GM23338 (cell line): ENCODE measurements around the gene JAK2. TPM values are rescaled to one million over a fixed set of nuclear protein-coding genes. Genes with fewer than 3 reads are reported as not detected.

Experiments used
- ATAC-seq: fragments of 200-7000 bp; cut with Tn5 transposase; 3 replicates; pipeline ENCODE4 v1.9.1; 2020
- DNase-seq: peaks from one replicate; pipeline ENCODE4 v3.0.0-alpha.2; 2015; ENCODE audit warnings: low spot score
- H2AFZ ChIP-seq: fragments of 200-600 bp; sonication (generic); 2 replicates; pipeline ENCODE4 v1.8.0; 2016; ENCODE audit warnings: antibody characterized with exemption, mild to moderate bottlenecking, moderate library complexity
- H3F3A ChIP-seq: fragments of 200-600 bp; sonication (generic); replicated peaks from 2 replicates; pipeline ENCODE4 v1.8.0; 2017; ENCODE audit warnings: antibody characterized with exemption, mixed run types, low read depth
- H3K27ac ChIP-seq: fragments of 200-600 bp; sonication (generic); 2 replicates; pipeline ENCODE4 v1.6.1; 2016; ENCODE audit warnings: low read depth
- H3K27me3 ChIP-seq: fragments of 200-600 bp; sonication (generic); 2 replicates; pipeline ENCODE4 v1.8.0; 2016; ENCODE audit warnings: mild to moderate bottlenecking, mixed run types, moderate library complexity; ENCODE audit not compliant: insufficient read depth
- H3K36me3 ChIP-seq: fragments of 200-600 bp; sonication (generic); 2 replicates; pipeline ENCODE4 v1.8.0; 2016; ENCODE audit warnings: mild to moderate bottlenecking; ENCODE audit not compliant: insufficient read depth
- H3K4me1 ChIP-seq: fragments of 200-600 bp; sonication (generic); 2 replicates; pipeline ENCODE4 v1.8.0; 2016; ENCODE audit warnings: mild to moderate bottlenecking, moderate library complexity; ENCODE audit not compliant: insufficient read depth
- H3K4me2 ChIP-seq: fragments of 200-600 bp; sonication (generic); 2 replicates; pipeline ENCODE4 v1.7.1; 2017; ENCODE audit warnings: mixed run types
- H3K4me3 ChIP-seq: fragments of 200-600 bp; sonication (generic); 2 replicates; pipeline ENCODE4 v1.6.1; 2016; ENCODE audit warnings: mixed run types
- H3K79me2 ChIP-seq: fragments of 200-600 bp; sonication (generic); replicated peaks from 2 replicates; pipeline ENCODE4 v1.8.0; 2017; ENCODE audit warnings: mild to moderate bottlenecking; ENCODE audit not compliant: insufficient read depth
- H3K9me2 ChIP-seq: fragments of 200-600 bp; sonication (generic); 2 replicates; pipeline ENCODE4 v1.8.0; 2017; ENCODE audit not compliant: insufficient read depth
- H4K20me1 ChIP-seq: fragments of 200-600 bp; sonication (generic); replicated peaks from 2 replicates; pipeline ENCODE4 v1.8.0; 2017; ENCODE audit warnings: mild to moderate bottlenecking; ENCODE audit not compliant: insufficient read depth
- H3K27ac Mint-ChIP-seq: 2 replicates; pipeline ENCODE4 v1.8.0; 2020; ENCODE audit warnings: inconsistent platforms, mild to moderate bottlenecking, moderate library complexity, mixed read lengths
- H3K27me3 Mint-ChIP-seq: 3 replicates; pipeline ENCODE4 v1.8.0; 2022; ENCODE audit warnings: low read depth, mild to moderate bottlenecking, moderate library complexity, mixed read lengths, inconsistent platforms; ENCODE audit not compliant: insufficient read depth, poor library complexity
- H3K36me3 Mint-ChIP-seq: 3 replicates; pipeline ENCODE4 v1.8.0; 2021; ENCODE audit warnings: low read depth, mild to moderate bottlenecking, inconsistent platforms, moderate library complexity, mixed read lengths
- H3K4me1 Mint-ChIP-seq: 3 replicates; pipeline ENCODE4 v1.8.0; 2020; ENCODE audit warnings: mild to moderate bottlenecking, inconsistent platforms, mixed read lengths
- H3K4me3 Mint-ChIP-seq: 3 replicates; pipeline ENCODE4 v1.8.0; 2021; ENCODE audit warnings: moderate library complexity, mild to moderate bottlenecking, inconsistent platforms, mixed read lengths
- H3K9me3 Mint-ChIP-seq: 3 replicates; pipeline ENCODE4 v1.8.0; 2020; ENCODE audit warnings: moderate library complexity, mild to moderate bottlenecking, inconsistent platforms, mixed read lengths
- ETS1 ChIP-seq: IDR thresholded peaks from 2 replicates; pipeline ENCODE4 v1.6.1; 2016; ENCODE audit warnings: antibody characterized with exemption
- EZH2 ChIP-seq: fragments of 200-600 bp; sonication (generic); IDR thresholded peaks from one replicate; pipeline ENCODE4 v1.8.0; 2017; ENCODE audit warnings: antibody characterized with exemption, mild to moderate bottlenecking, low read depth; ENCODE audit not compliant: unreplicated experiment
- EZH2phosphoT487 ChIP-seq: fragments of 200-600 bp; sonication (generic); IDR thresholded peaks from one replicate; pipeline ENCODE4 v1.8.1; 2018; ENCODE audit warnings: antibody characterized with exemption; ENCODE audit not compliant: unreplicated experiment
- JUNB ChIP-seq: IDR thresholded peaks from one replicate; pipeline ENCODE4 v1.6.1; 2016; ENCODE audit warnings: antibody characterized with exemption; ENCODE audit not compliant: unreplicated experiment
- NANOG ChIP-seq: IDR thresholded peaks from 2 replicates; pipeline ENCODE4 v1.6.1; 2016; ENCODE audit warnings: antibody characterized with exemption, borderline replicate concordance
- POLR2AphosphoS5 ChIP-seq: IDR thresholded peaks from 2 replicates; pipeline ENCODE4 v1.6.1; 2016; ENCODE audit warnings: antibody characterized with exemption, low read depth
- STAT1 ChIP-seq: IDR thresholded peaks from one replicate; pipeline ENCODE4 v1.6.1; 2016; ENCODE audit warnings: antibody characterized with exemption; ENCODE audit not compliant: unreplicated experiment
- ZNF462 ChIP-seq: fragments of 250-450 bp; sonication (Bioruptor Pico); IDR thresholded peaks from 2 replicates; pipeline ENCODE4 v1.5.0; 2020; ENCODE audit warnings: mild to moderate bottlenecking, moderate library complexity
- polyA plus RNA-seq: library from polyadenylated mRNA; unstranded; fragments of >200 nt; fragmentation: Nextera tagmentation; extraction: Ambion mirVana; gene quantifications from 2 replicates; pipeline ENCODE4 v1.2.1, GENCODE V29; 2016
- total RNA-seq: library from RNA; depleted of rRNA; stranded (reverse); fragments of >200 nt; shearing (Covaris generic); gene quantifications from 2 replicates; pipeline ENCODE4 v1.2.3, GENCODE V29; 2014

JAK2 gene
- total and polyA plus RNA-seq, 2 experiments from 2014 or later = 1.1 to 3.0 TPM

- no peaks in the 10 kb centered on the region for H3K9me2 ChIP-seq
- H3K27ac Mint-ChIP-seq = no peak overlapping the region
- H3K27me3 ChIP-seq = no peaks in the 10 kb centered on the region
- no peak overlapping the region for H3K4me3 ChIP-seq
- no peaks in the 10 kb centered on the region for H3K9me3 Mint-ChIP-seq
- no peaks in the 10 kb centered on the region for H3K36me3 Mint-ChIP-seq
- H2AFZ ChIP-seq = no peak overlapping the region
- H3K4me3 Mint-ChIP-seq = no peak overlapping the region
- H3K27me3 Mint-ChIP-seq = no peaks in the 10 kb centered on the region
- H3K36me3 ChIP-seq = no peaks in the 10 kb centered on the region
- DNase-seq (no peak), ATAC-seq (no peak)
- H3K4me2 ChIP-seq = no peak overlapping the region
- 0 out of 2 replicates have a peak, but pooled peaks cover 6% of the 10 kb centered on the region for H3K4me1 ChIP-seq
- no peaks in the 10 kb centered on the region for H3F3A ChIP-seq
- peaks cover 7% of the 10 kb centered on the region; the same call in 2 of the 3 replicates for H3K4me1 Mint-ChIP-seq
- H3K27ac ChIP-seq = no peak overlapping the region
- TF ChIP-seq EZH2phosphoT487 = no peak
- H3K79me2 ChIP-seq = no peaks in the 10 kb centered on the region
- H4K20me1 ChIP-seq = no peaks in the 10 kb centered on the region
Observed at GRCh38 chr9:4969130-4969529, 15.9 kb upstream of the JAK2 start.

GRCh38 chr9:4970970-4971641 is 14.0 kb upstream of the JAK2 start:
- Mint-ChIP-seq H3K9me3 (no peaks in the 10 kb centered on the region), H3K4me1 (0 out of 3 replicates have a peak, but pooled peaks cover 2% of the 10 kb centered on the region), H3K4me3 (no peak overlapping the region), H3K27ac (no peak overlapping the region), H3K27me3 (no peaks in the 10 kb centered on the region), H3K36me3 (no peaks in the 10 kb centered on the region)
- H3F3A ChIP-seq = no peaks in the 10 kb centered on the region
- no peaks in the 10 kb centered on the region for H3K79me2 ChIP-seq
- H3K4me3 ChIP-seq = no peak overlapping the region
- no peaks in the 10 kb centered on the region for H3K27me3 ChIP-seq
- H2AFZ ChIP-seq = no peak overlapping the region
- no peak for DNase-seq
- H4K20me1 ChIP-seq = no peaks in the 10 kb centered on the region
- no peaks in the 10 kb centered on the region for H3K9me2 ChIP-seq
- TF ChIP-seq EZH2 (no peak), POLR2AphosphoS5 (no peak), JUNB (no peak), ETS1 (no peak), EZH2phosphoT487 (no peak)
- 0 out of 2 replicates have a peak, but pooled peaks cover 6% of the 10 kb centered on the region for H3K4me1 ChIP-seq
- no peak for ATAC-seq
- no peak overlapping the region for H3K4me2 ChIP-seq
- no peaks in the 10 kb centered on the region for H3K36me3 ChIP-seq
- no peak overlapping the region for H3K27ac ChIP-seq

GRCh38 chr9:4973246-4973645 is 11.8 kb upstream of the JAK2 start:
- no peaks in the 10 kb centered on the region for H3K79me2 ChIP-seq
- no peaks in the 10 kb centered on the region for H3K9me2 ChIP-seq
- no peaks in the 10 kb centered on the region for H4K20me1 ChIP-seq
- H3F3A ChIP-seq = no peaks in the 10 kb centered on the region
- DNase-seq = no peak
- 0 out of 3 replicates have a peak, but pooled peaks cover 2% of the 10 kb centered on the region for H3K4me1 Mint-ChIP-seq
- no peak overlapping the region for H3K4me2 ChIP-seq
- no peaks in the 10 kb centered on the region for H3K36me3 ChIP-seq
- no peak overlapping the region for H3K27ac ChIP-seq
- H3K27me3 ChIP-seq = no peaks in the 10 kb centered on the region
- 0 out of 2 replicates have a peak, but pooled peaks cover 6% of the 10 kb centered on the region for H3K4me1 ChIP-seq
- no peak overlapping the region for H2AFZ ChIP-seq
- no peaks in the 10 kb centered on the region for H3K9me3 Mint-ChIP-seq
- no peak overlapping the region for H3K27ac Mint-ChIP-seq
- ATAC-seq = no peak
- H3K4me3 ChIP-seq = no peak overlapping the region
- no peak overlapping the region for H3K4me3 Mint-ChIP-seq
- no peaks in the 10 kb centered on the region for H3K27me3 Mint-ChIP-seq
- no peaks in the 10 kb centered on the region for H3K36me3 Mint-ChIP-seq
- TF ChIP-seq STAT1 = no peak
- no peak for TF ChIP-seq ZNF462 (CRISPR knock-in tag)
- no peak for TF ChIP-seq NANOG
- no peak for TF ChIP-seq ETS1
